ENCODE measurements around the gene MIDN.
A peak's percentile ranks its signal among the peaks of the same experiment; 100 is the strongest.

Gene MIDN

GRCh38 chr19:1259206-1259875 is 11.0 kb downstream of the MIDN start:
- no peak for DNase-seq (ENCODE audit: extremely low read depth, low read depth)
- 0 out of 2 replicates have a peak overlapping the region, but pooled peaks have one; percentile 4 for H3K4me3 ChIP-seq (replicated peaks; ENCODE audit: low read depth, low read length)
- no peak for TF ChIP-seq CTCF (IDR thresholded peaks at IDR 0.05; ENCODE audit: low read depth, low read length, missing control alignments)

GRCh38 chr19:1259876-1260748 is 11.7 kb downstream of the MIDN start:
- TF ChIP-seq CTCF (IDR thresholded peaks at IDR 0.05; ENCODE audit: low read depth, low read length, missing control alignments) = no peak
- H3K4me3 ChIP-seq (replicated peaks; ENCODE audit: low read depth, low read length) = peak overlapping the region; percentile 70
- no peak for DNase-seq (ENCODE audit: extremely low read depth, low read depth)

- DNase-seq (ENCODE audit: extremely low read depth, low read depth) = peak; percentile 87
- H3K4me3 ChIP-seq (replicated peaks; ENCODE audit: low read depth, low read length) = peak overlapping the region; percentile 70
- TF ChIP-seq CTCF (IDR thresholded peaks at IDR 0.05; ENCODE audit: low read depth, low read length, missing control alignments) = no peak
Observed at GRCh38 chr19:1260749-1261537, 12.6 kb downstream of the MIDN start.

- TF ChIP-seq CTCF (IDR thresholded peaks at IDR 0.05; ENCODE audit: low read depth, low read length, missing control alignments) = no peak
- peak overlapping the region; percentile 70 for H3K4me3 ChIP-seq (replicated peaks; ENCODE audit: low read depth, low read length)
- no peak for DNase-seq (ENCODE audit: extremely low read depth, low read depth)
Observed at GRCh38 chr19:1261538-1261797, 13.1 kb downstream of the MIDN start.

- TF ChIP-seq CTCF (IDR thresholded peaks at IDR 0.05; ENCODE audit: low read depth, low read length, missing control alignments) = no peak
- H3K4me3 ChIP-seq (replicated peaks; ENCODE audit: low read depth, low read length) = peak overlapping the region; percentile 70
- DNase-seq (ENCODE audit: extremely low read depth, low read depth) = no peak
Observed at GRCh38 chr19:1261798-1262622, 13.6 kb downstream of the MIDN start.

- no peak for DNase-seq (ENCODE audit: extremely low read depth, low read depth)
- no peak for TF ChIP-seq CTCF (IDR thresholded peaks at IDR 0.05; ENCODE audit: low read depth, low read length, missing control alignments)
- H3K4me3 ChIP-seq (replicated peaks; ENCODE audit: low read depth, low read length) = peak overlapping the region; percentile 70
Observed at GRCh38 chr19:1262623-1263123, 14.3 kb downstream of the MIDN start.
